Hepatocyte (in vitro differentiated cells): ENCODE measurements around the gene NOTCH4. TPM values are rescaled to one million over a fixed set of nuclear protein-coding genes. Genes with fewer than 3 reads are reported as not detected.

Experiments used
- DNase-seq: peaks from one replicate; pipeline ENCODE4 v3.0.0-alpha.2; 2016; ENCODE audit warnings: low spot score
- H2AFZ ChIP-seq: fragments of 200-600 bp; sonication (generic); 2 replicates; pipeline ENCODE4 v1.6.0; 2016; ENCODE audit warnings: antibody characterized with exemption, mild to moderate bottlenecking
- H3K27ac ChIP-seq: fragments of 200-600 bp; sonication (generic); 2 replicates; pipeline ENCODE4 v1.5.1; 2016; ENCODE audit warnings: mild to moderate bottlenecking
- H3K27me3 ChIP-seq: fragments of 200-600 bp; sonication (generic); 2 replicates; pipeline ENCODE4 v1.6.1; 2016
- H3K36me3 ChIP-seq: fragments of 200-600 bp; sonication (generic); replicated peaks from 2 replicates; pipeline ENCODE4 v1.5.1; 2016; ENCODE audit warnings: low read depth; ENCODE audit not compliant: insufficient read depth
- H3K4me1 ChIP-seq: fragments of 200-600 bp; sonication (generic); 2 replicates; pipeline ENCODE4 v1.5.1; 2016; ENCODE audit warnings: mild to moderate bottlenecking, moderate library complexity; ENCODE audit not compliant: insufficient read depth
- H3K4me2 ChIP-seq: fragments of 200-600 bp; sonication (generic); 2 replicates; pipeline ENCODE4 v1.6.0; 2016
- H3K4me3 ChIP-seq: fragments of 200-600 bp; sonication (generic); 2 replicates; pipeline ENCODE4 v1.5.1; 2016; ENCODE audit warnings: mild to moderate bottlenecking
- H3K79me2 ChIP-seq: fragments of 200-600 bp; sonication (generic); 2 replicates; pipeline ENCODE4 v1.6.0; 2017; ENCODE audit warnings: mild to moderate bottlenecking
- H3K9me2 ChIP-seq: fragments of 200-600 bp; sonication (generic); replicated peaks from 2 replicates; pipeline ENCODE4 v1.6.0; 2017; ENCODE audit warnings: mild to moderate bottlenecking; ENCODE audit not compliant: insufficient read depth
- H3K9me3 ChIP-seq: fragments of 200-600 bp; sonication (generic); 2 replicates; pipeline ENCODE4 v1.5.1; 2016; ENCODE audit warnings: low read depth, mild to moderate bottlenecking
- H4K20me1 ChIP-seq: fragments of 200-600 bp; sonication (generic); 2 replicates; pipeline ENCODE4 v1.6.0; 2016; ENCODE audit warnings: mild to moderate bottlenecking; ENCODE audit not compliant: insufficient read depth, poor library complexity, severe bottlenecking
- EZH2 ChIP-seq: fragments of 200-600 bp; sonication (generic); IDR thresholded peaks from 2 replicates; pipeline ENCODE4 v1.6.1; 2016; ENCODE audit warnings: antibody characterized with exemption, mild to moderate bottlenecking, borderline replicate concordance
- EZH2phosphoT487 ChIP-seq: fragments of 200-600 bp; sonication (generic); IDR thresholded peaks from one replicate; pipeline ENCODE4 v1.6.1; 2018; ENCODE audit warnings: antibody characterized with exemption, mild to moderate bottlenecking, low read depth, moderate library complexity; ENCODE audit not compliant: unreplicated experiment, severe bottlenecking
- WGBS: methylation state at CpG from one replicate; pipeline ENCODE4 v1.1.6; 2016; ENCODE audit warnings: low lambda C conversion rate; ENCODE audit errors: missing lambda C conversion rate; 5-methylcytosine and 5-hydroxymethylcytosine counted together
- polyA plus RNA-seq: library from polyadenylated mRNA; unstranded; fragments of >200 nt; fragmentation: Nextera tagmentation; extraction: Ambion mirVana; gene quantifications from 2 replicates; pipeline ENCODE4 v1.2.1, GENCODE V29; 2016
- total RNA-seq: library from RNA; depleted of rRNA; stranded (reverse); fragments of >200 nt; gene quantifications from 2 replicates; pipeline ENCODE4 v1.2.3, GENCODE V29; 2014
- TF ChIP-seq, protein P1 (sequence below): fragments of 200-600 bp; sonication (generic); IDR thresholded peaks from 2 replicates; pipeline ENCODE4 v1.5.1; 2016; ENCODE audit warnings: antibody characterized with exemption, mild to moderate bottlenecking; ENCODE audit not compliant: poor library complexity

Gene NOTCH4
- total and polyA plus RNA-seq, 2 experiments from 2014 or later, result 2.7 to 3.6 TPM

DNA sequence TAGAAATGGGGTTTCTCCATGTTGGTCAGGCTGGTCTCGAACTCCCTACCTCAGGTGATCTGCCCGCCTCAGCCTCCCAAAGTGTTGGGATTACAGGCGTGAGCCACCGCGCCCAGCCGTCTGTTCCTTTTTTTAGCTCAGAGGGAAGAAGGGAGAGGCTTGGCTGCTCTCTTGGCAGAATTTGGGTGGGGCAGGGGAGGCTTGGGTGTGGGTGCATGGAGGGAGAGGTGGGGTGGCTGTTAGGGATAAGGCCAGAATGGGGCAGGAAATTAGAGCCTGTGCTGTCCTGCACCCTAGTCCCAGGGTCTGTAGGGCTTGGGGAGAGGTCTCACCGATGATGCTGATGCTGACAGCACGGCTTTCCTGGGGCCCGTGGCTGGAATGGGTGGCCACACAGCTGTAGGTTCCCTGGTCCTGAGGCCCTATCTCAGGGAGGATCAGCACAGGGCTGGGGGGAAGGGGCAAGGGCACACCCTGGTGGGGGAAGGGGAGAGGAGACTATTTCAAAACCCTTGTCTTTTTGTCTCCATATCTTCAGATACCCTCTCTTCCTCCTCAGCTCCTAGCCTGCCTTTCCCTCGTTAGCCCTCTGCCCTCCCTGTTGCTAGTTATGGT, 41.8 kb downstream of the NOTCH4 start:
- Histone ChIP-seq H3K27ac (no peak overlapping the region), H3K4me2 (no peak overlapping the region), H2AFZ (no peak overlapping the region), H3K79me2 (peaks cover 18% of the 10 kb centered on the region), H3K4me3 (no peak overlapping the region), H3K27me3 (no peaks in the 10 kb centered on the region), H4K20me1 (no peaks in the 10 kb centered on the region), H3K4me1 (peaks cover 24% of the 10 kb centered on the region), H3K9me3 (no peaks in the 10 kb centered on the region), H3K36me3 (no peaks in the 10 kb centered on the region), H3K9me2 (no peaks in the 10 kb centered on the region)
- TF ChIP-seq, protein P1, sequence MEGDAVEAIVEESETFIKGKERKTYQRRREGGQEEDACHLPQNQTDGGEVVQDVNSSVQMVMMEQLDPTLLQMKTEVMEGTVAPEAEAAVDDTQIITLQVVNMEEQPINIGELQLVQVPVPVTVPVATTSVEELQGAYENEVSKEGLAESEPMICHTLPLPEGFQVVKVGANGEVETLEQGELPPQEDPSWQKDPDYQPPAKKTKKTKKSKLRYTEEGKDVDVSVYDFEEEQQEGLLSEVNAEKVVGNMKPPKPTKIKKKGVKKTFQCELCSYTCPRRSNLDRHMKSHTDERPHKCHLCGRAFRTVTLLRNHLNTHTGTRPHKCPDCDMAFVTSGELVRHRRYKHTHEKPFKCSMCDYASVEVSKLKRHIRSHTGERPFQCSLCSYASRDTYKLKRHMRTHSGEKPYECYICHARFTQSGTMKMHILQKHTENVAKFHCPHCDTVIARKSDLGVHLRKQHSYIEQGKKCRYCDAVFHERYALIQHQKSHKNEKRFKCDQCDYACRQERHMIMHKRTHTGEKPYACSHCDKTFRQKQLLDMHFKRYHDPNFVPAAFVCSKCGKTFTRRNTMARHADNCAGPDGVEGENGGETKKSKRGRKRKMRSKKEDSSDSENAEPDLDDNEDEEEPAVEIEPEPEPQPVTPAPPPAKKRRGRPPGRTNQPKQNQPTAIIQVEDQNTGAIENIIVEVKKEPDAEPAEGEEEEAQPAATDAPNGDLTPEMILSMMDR, result no peak
- TF ChIP-seq EZH2 (no peak), EZH2phosphoT487 (no peak)
- WGBS, result 92% methylated on average over 10 of the region's 10 CpGs
- no peak for DNase-seq

DNA sequence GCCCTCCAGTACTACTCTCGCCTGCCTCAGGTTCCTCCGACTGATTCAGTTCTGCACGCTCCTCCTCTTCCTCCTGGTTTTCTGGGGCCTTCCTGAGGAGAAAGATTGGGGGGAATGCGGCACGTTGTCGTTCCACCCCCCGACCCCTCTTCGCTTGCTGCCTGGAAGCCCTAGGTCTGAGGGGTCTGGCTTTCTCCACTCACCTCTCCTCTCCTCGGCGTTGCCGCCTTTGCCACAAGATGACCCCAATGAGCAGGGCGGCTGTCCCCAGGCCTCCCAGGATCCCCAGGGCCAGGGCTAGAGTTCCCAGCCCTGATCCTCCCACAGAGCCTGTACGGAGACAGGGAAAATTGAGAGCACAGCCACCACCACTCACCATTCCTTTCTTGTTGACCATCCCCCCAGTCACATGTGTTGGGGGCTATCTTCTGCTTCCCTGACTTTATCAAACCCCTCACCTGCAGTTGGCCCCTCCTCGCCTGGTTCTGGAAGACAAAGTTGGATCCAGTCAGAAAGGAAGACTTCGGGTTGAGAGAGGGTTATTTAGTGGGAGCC, 42.6 kb downstream of the NOTCH4 start:
- Histone ChIP-seq H4K20me1 (no peaks in the 10 kb centered on the region), H3K9me2 (no peaks in the 10 kb centered on the region), H2AFZ (no peak overlapping the region), H3K9me3 (no peaks in the 10 kb centered on the region), H3K4me3 (no peak overlapping the region), H3K4me1 (peaks cover 21% of the 10 kb centered on the region), H3K4me2 (no peak overlapping the region), H3K27ac (no peak overlapping the region), H3K36me3 (no peaks in the 10 kb centered on the region), H3K79me2 (peaks cover 16% of the 10 kb centered on the region), H3K27me3 (no peaks in the 10 kb centered on the region)
- TF ChIP-seq EZH2phosphoT487, result no peak
- no peak for TF ChIP-seq EZH2
- 93% methylated on average over 15 of the region's 15 CpGs for WGBS
- no peak for DNase-seq

- H3K79me2 ChIP-seq, result peaks cover 25% of the 10 kb centered on the region
- H3K9me3 ChIP-seq, result no peaks in the 10 kb centered on the region
- TF ChIP-seq EZH2 (no peak), EZH2phosphoT487 (no peak)
- TF ChIP-seq, protein P1, result no peak
- peaks cover 17% of the 10 kb centered on the region for H3K4me1 ChIP-seq
- H3K27me3 ChIP-seq, result no peaks in the 10 kb centered on the region
- no peak overlapping the region for H3K27ac ChIP-seq
- no peak overlapping the region for H2AFZ ChIP-seq
- H3K4me2 ChIP-seq, result peak overlapping the region; percentile 86
- H4K20me1 ChIP-seq, result no peaks in the 10 kb centered on the region
- H3K4me3 ChIP-seq, result no peak overlapping the region
- H3K9me2 ChIP-seq, result no peaks in the 10 kb centered on the region
- no peak for DNase-seq
- 86% methylated on average over 10 of the region's 10 CpGs for WGBS
- no peaks in the 10 kb centered on the region for H3K36me3 ChIP-seq
Measured at GRCh38 chr6:32179766-32180405, 44.0 kb downstream of the NOTCH4 start.
